ENCODE measurements around the gene SGMS1.

The SGMS1 gene

DNA sequence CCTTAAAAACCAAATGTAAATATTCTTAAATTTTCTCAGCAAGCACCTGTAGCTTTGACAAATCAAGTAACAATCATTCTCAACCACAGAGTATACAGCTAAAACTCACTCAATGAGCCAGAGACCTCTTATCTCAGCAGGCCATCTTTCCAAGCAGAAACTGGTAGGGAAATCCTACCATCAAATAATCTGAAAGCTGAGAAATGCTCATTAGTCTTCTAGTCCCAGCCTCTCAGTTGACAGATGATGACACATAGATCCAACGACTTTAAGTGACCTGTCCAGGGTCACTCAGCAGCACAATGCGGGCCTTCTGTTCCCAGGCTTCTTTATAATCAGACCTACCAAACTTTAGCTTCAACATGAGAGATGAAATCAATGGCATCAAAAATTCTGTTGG lies 184.6 kb downstream of the SGMS1 start:
- H3K14ac ChIP-seq (ENCODE audit: low read length): no peak overlapping the region
- H4K8ac ChIP-seq (ENCODE audit: low read depth, low read length): no peak overlapping the region
- H3K36me3 ChIP-seq (replicated peaks in 1 of 2; ENCODE audit: control insufficient read depth in 2 of 2, insufficient read depth in 2 of 2, low read length in 2 of 2): no peaks in the 10 kb centered on the region
- no peak overlapping the region for H4K91ac ChIP-seq (ENCODE audit: low read depth, low read length, poor library complexity)
- H3K18ac ChIP-seq (ENCODE audit: low read length): no peak overlapping the region
- no peak overlapping the region for H2BK120ac ChIP-seq (ENCODE audit: low read depth, low read length)
- H2BK12ac ChIP-seq (ENCODE audit: low read length): no peak overlapping the region
- no peak overlapping the region for H2BK15ac ChIP-seq (ENCODE audit: low read length)
- WGBS, 2 donors (ENCODE audit: extremely low coverage in 2 of 2, insufficient read length in 2 of 2, insufficient replicate concordance in 1 of 2): no CpG with 5 or more reads among the region's 2 CpGs
- peaks cover 0 to 3% of the 10 kb centered on the region in 2 donors for H3K4me1 ChIP-seq (ENCODE audit: control insufficient read depth in 2 of 2, insufficient read depth in 1 of 2, low read depth in 1 of 2, low read length in 2 of 2)
- no peak overlapping the region for H3K23ac ChIP-seq (ENCODE audit: low read depth, low read length, poor library complexity)
- no peak overlapping the region for H2BK5ac ChIP-seq (ENCODE audit: low read length)
- no peak overlapping the region for H3K4ac ChIP-seq (ENCODE audit: low read length)
- no peak overlapping the region for H2AK5ac ChIP-seq (ENCODE audit: low read depth, low read length)
- H3K9ac ChIP-seq (ENCODE audit: low read depth, low read length, poor library complexity): no peak overlapping the region
- no peak for DNase-seq (ENCODE audit: low spot score)
- no peaks in the 10 kb centered on the region for H3K79me1 ChIP-seq (ENCODE audit: low read depth, low read length)
- no peak overlapping the region for H3K27ac ChIP-seq (replicated peaks; ENCODE audit: low read length)
- H3K4me2 ChIP-seq (ENCODE audit: insufficient read depth, low read length, poor library complexity, severe bottlenecking): no peak overlapping the region
- H3K9me3 ChIP-seq (replicated peaks in 1 of 2; ENCODE audit: control insufficient read depth in 2 of 2, insufficient read depth in 1 of 2, low read depth in 1 of 2, low read length in 2 of 2): no peaks in the 10 kb centered on the region
- no peak overlapping the region for H2AFZ ChIP-seq (ENCODE audit: low read length)
- no peaks in the 10 kb centered on the region for H3K27me3 ChIP-seq (ENCODE audit: control insufficient read depth in 3 of 3, insufficient read depth in 3 of 3, low read depth in 1 of 3, low read length in 3 of 3)
- H3K4me3 ChIP-seq (ENCODE audit: low read length in 2 of 2): no peak overlapping the region

- H2BK120ac ChIP-seq (ENCODE audit: low read depth, low read length): no peak overlapping the region
- no peak overlapping the region for H3K4me3 ChIP-seq (ENCODE audit: low read length in 2 of 2)
- H3K4me1 ChIP-seq (ENCODE audit: control insufficient read depth in 2 of 2, insufficient read depth in 1 of 2, low read depth in 1 of 2, low read length in 2 of 2): peaks cover 0 to 3% of the 10 kb centered on the region in 2 donors
- H2BK15ac ChIP-seq (ENCODE audit: low read length): no peak overlapping the region
- no peaks in the 10 kb centered on the region for H3K27me3 ChIP-seq (ENCODE audit: control insufficient read depth in 3 of 3, insufficient read depth in 3 of 3, low read depth in 1 of 3, low read length in 3 of 3)
- DNase-seq (ENCODE audit: low spot score): no peak
- no peak overlapping the region for H3K14ac ChIP-seq (ENCODE audit: low read length)
- H3K9ac ChIP-seq (ENCODE audit: low read depth, low read length, poor library complexity): no peak overlapping the region
- H2AFZ ChIP-seq (ENCODE audit: low read length): no peak overlapping the region
- H4K8ac ChIP-seq (ENCODE audit: low read depth, low read length): no peak overlapping the region
- H2AK5ac ChIP-seq (ENCODE audit: low read depth, low read length): no peak overlapping the region
- H3K79me1 ChIP-seq (ENCODE audit: low read depth, low read length): no peaks in the 10 kb centered on the region
- H3K4ac ChIP-seq (ENCODE audit: low read length): no peak overlapping the region
- H4K91ac ChIP-seq (ENCODE audit: low read depth, low read length, poor library complexity): no peak overlapping the region
- H3K4me2 ChIP-seq (ENCODE audit: insufficient read depth, low read length, poor library complexity, severe bottlenecking): no peak overlapping the region
- no peak overlapping the region for H3K27ac ChIP-seq (replicated peaks; ENCODE audit: low read length)
- H3K36me3 ChIP-seq (replicated peaks in 1 of 2; ENCODE audit: control insufficient read depth in 2 of 2, insufficient read depth in 2 of 2, low read length in 2 of 2): no peaks in the 10 kb centered on the region
- WGBS, 2 donors (ENCODE audit: extremely low coverage in 2 of 2, insufficient read length in 2 of 2, insufficient replicate concordance in 1 of 2): no CpG with 5 or more reads among the region's 6 CpGs
- H2BK5ac ChIP-seq (ENCODE audit: low read length): no peak overlapping the region
- no peak overlapping the region for H3K18ac ChIP-seq (ENCODE audit: low read length)
- H3K23ac ChIP-seq (ENCODE audit: low read depth, low read length, poor library complexity): no peak overlapping the region
- H3K9me3 ChIP-seq (replicated peaks in 1 of 2; ENCODE audit: control insufficient read depth in 2 of 2, insufficient read depth in 1 of 2, low read depth in 1 of 2, low read length in 2 of 2): no peaks in the 10 kb centered on the region
- H2BK12ac ChIP-seq (ENCODE audit: low read length): no peak overlapping the region
These were observed 185.5 kb downstream of the SGMS1 start for GRCh38 chr10:50438049-50438936.

- Histone ChIP-seq H3K4me2 (ENCODE audit: insufficient read depth, low read length, poor library complexity, severe bottlenecking) (no peak overlapping the region), H2BK5ac (ENCODE audit: low read length) (no peak overlapping the region), H3K23ac (ENCODE audit: low read depth, low read length, poor library complexity) (no peak overlapping the region), H3K4me3 (ENCODE audit: low read length in 2 of 2) (no peak overlapping the region), H2AFZ (ENCODE audit: low read length) (no peak overlapping the region), H2BK12ac (ENCODE audit: low read length) (no peak overlapping the region), H4K91ac (ENCODE audit: low read depth, low read length, poor library complexity) (no peak overlapping the region), H3K14ac (ENCODE audit: low read length) (no peak overlapping the region), H3K9me3 (replicated peaks in 1 of 2; ENCODE audit: control insufficient read depth in 2 of 2, insufficient read depth in 1 of 2, low read depth in 1 of 2, low read length in 2 of 2) (no peaks in the 10 kb centered on the region), H2AK5ac (ENCODE audit: low read depth, low read length) (no peak overlapping the region), H2BK120ac (ENCODE audit: low read depth, low read length) (no peak overlapping the region), H3K18ac (ENCODE audit: low read length) (no peak overlapping the region), H3K27ac (replicated peaks; ENCODE audit: low read length) (no peak overlapping the region), H3K4ac (ENCODE audit: low read length) (no peak overlapping the region), H2BK15ac (ENCODE audit: low read length) (no peak overlapping the region), H3K4me1 (ENCODE audit: control insufficient read depth in 2 of 2, insufficient read depth in 1 of 2, low read depth in 1 of 2, low read length in 2 of 2) (peaks cover 0 to 3% of the 10 kb centered on the region in 2 donors), H3K79me1 (ENCODE audit: low read depth, low read length) (no peaks in the 10 kb centered on the region), H4K8ac (ENCODE audit: low read depth, low read length) (no peak overlapping the region), H3K27me3 (ENCODE audit: control insufficient read depth in 3 of 3, insufficient read depth in 3 of 3, low read depth in 1 of 3, low read length in 3 of 3) (no peaks in the 10 kb centered on the region), H3K36me3 (replicated peaks in 1 of 2; ENCODE audit: control insufficient read depth in 2 of 2, insufficient read depth in 2 of 2, low read length in 2 of 2) (no peaks in the 10 kb centered on the region), H3K9ac (ENCODE audit: low read depth, low read length, poor library complexity) (no peak overlapping the region)
- no peak for DNase-seq (ENCODE audit: low spot score)
- WGBS, 2 donors (ENCODE audit: extremely low coverage in 2 of 2, insufficient read length in 2 of 2, insufficient replicate concordance in 1 of 2): no CpG with 5 or more reads among the region's 1 CpG
These were observed 186.5 kb downstream of the SGMS1 start for GRCh38 chr10:50437248-50437647.

DNA sequence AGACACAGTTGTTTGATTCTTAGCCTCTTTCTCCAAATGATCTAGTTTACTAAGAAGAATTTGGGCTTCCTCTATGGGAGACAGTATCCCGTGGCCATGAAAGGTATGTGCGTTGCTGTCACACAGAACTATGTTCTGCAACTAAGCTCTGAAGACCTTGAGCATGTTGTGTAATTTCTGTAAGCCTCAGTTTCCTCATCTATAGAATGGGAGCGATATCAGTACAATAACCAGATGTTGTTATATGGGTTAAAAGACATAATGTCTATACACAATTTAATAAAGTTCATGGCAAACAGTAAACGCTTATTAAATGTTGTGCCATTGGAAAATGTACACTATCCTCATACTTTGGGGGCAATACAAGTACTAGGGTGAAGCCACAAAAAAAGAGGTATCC lies 187.0 kb downstream of the SGMS1 start:
- H3K36me3 ChIP-seq (replicated peaks in 1 of 2; ENCODE audit: control insufficient read depth in 2 of 2, insufficient read depth in 2 of 2, low read length in 2 of 2): no peaks in the 10 kb centered on the region
- no peak overlapping the region for H4K91ac ChIP-seq (ENCODE audit: low read depth, low read length, poor library complexity)
- no peak overlapping the region for H4K8ac ChIP-seq (ENCODE audit: low read depth, low read length)
- H2AFZ ChIP-seq (ENCODE audit: low read length): no peak overlapping the region
- no peak overlapping the region for H3K18ac ChIP-seq (ENCODE audit: low read length)
- DNase-seq (ENCODE audit: low spot score): no peak
- no peak overlapping the region for H2BK12ac ChIP-seq (ENCODE audit: low read length)
- H3K4ac ChIP-seq (ENCODE audit: low read length): no peak overlapping the region
- peaks cover 0 to 3% of the 10 kb centered on the region in 2 donors for H3K4me1 ChIP-seq (ENCODE audit: control insufficient read depth in 2 of 2, insufficient read depth in 1 of 2, low read depth in 1 of 2, low read length in 2 of 2)
- no peaks in the 10 kb centered on the region for H3K27me3 ChIP-seq (ENCODE audit: control insufficient read depth in 3 of 3, insufficient read depth in 3 of 3, low read depth in 1 of 3, low read length in 3 of 3)
- no peak overlapping the region for H3K23ac ChIP-seq (ENCODE audit: low read depth, low read length, poor library complexity)
- no peak overlapping the region for H2AK5ac ChIP-seq (ENCODE audit: low read depth, low read length)
- H3K9ac ChIP-seq (ENCODE audit: low read depth, low read length, poor library complexity): no peak overlapping the region
- no peaks in the 10 kb centered on the region for H3K9me3 ChIP-seq (replicated peaks in 1 of 2; ENCODE audit: control insufficient read depth in 2 of 2, insufficient read depth in 1 of 2, low read depth in 1 of 2, low read length in 2 of 2)
- H2BK120ac ChIP-seq (ENCODE audit: low read depth, low read length): no peak overlapping the region
- no peaks in the 10 kb centered on the region for H3K79me1 ChIP-seq (ENCODE audit: low read depth, low read length)
- H3K4me3 ChIP-seq (ENCODE audit: low read length in 2 of 2): no peak overlapping the region
- no peak overlapping the region for H3K27ac ChIP-seq (replicated peaks; ENCODE audit: low read length)
- H3K4me2 ChIP-seq (ENCODE audit: insufficient read depth, low read length, poor library complexity, severe bottlenecking): no peak overlapping the region
- no CpG with 5 or more reads among the region's 4 CpGs for WGBS, 2 donors (ENCODE audit: extremely low coverage in 2 of 2, insufficient read length in 2 of 2, insufficient replicate concordance in 1 of 2)
- no peak overlapping the region for H2BK5ac ChIP-seq (ENCODE audit: low read length)
- H2BK15ac ChIP-seq (ENCODE audit: low read length): no peak overlapping the region
- no peak overlapping the region for H3K14ac ChIP-seq (ENCODE audit: low read length)
